Measurements from ENCODE around the gene FLYWCH2. TPM values are rescaled to one million over a fixed set of nuclear protein-coding genes. Genes with fewer than 3 reads are reported as not detected.

FLYWCH2 gene
- total and polyA plus RNA-seq, 2 of the 8 experiments (the other 6 are each of a cell fraction or from before 2014, with no cell fraction given), result 16.4 to 30.7 TPM

DNA sequence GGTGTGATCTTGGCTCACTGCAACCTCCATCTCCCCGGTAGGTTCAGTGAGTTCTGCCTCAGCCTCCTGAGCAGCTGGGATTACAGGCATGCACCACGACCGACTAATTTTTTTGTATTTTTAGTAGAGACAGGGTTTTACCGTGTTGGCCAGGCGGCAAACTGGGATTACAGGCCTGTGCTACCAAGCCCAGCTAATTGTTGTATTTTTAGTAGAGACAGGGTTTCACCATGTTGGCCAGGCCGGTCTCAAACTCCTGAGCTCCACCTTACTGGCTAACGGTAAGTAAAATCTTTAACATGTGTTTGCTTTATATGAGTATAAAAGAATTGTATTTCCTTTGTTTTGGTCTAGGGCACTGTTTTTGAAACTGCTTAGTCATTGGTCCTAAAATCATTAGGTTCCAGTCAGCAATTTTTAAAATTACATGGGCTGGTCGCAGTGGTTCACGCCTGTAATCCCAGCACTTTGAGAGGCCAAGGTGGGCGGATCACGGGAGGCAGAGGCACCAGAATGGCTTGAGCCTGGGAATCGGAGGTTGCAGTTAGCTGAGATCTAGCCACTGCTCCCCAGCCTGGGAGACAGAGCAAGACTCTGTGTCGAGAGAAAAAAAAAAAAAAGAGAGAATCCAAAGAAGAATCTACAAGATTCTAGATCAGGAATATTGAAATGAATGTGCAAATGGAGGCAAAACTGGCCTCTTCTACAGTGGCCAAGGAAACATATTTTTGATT lies 32.3 kb downstream of the FLYWCH2 start (continued):
- TF ChIP-seq, protein P1, sequence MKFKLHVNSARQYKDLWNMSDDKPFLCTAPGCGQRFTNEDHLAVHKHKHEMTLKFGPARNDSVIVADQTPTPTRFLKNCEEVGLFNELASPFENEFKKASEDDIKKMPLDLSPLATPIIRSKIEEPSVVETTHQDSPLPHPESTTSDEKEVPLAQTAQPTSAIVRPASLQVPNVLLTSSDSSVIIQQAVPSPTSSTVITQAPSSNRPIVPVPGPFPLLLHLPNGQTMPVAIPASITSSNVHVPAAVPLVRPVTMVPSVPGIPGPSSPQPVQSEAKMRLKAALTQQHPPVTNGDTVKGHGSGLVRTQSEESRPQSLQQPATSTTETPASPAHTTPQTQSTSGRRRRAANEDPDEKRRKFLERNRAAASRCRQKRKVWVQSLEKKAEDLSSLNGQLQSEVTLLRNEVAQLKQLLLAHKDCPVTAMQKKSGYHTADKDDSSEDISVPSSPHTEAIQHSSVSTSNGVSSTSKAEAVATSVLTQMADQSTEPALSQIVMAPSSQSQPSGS (IDR thresholded peaks at IDR 0.05; ENCODE audit: low read length), result no peak
- no peak for TF ChIP-seq BCL11A (IDR thresholded peaks at IDR 0.05; ENCODE audit: low read depth in 2 of 2, low read length in 2 of 2)
- no peak for TF ChIP-seq SUZ12 (IDR thresholded peaks at IDR 0.05; ENCODE audit: low read length)
- no peak for TF ChIP-seq JUND (IDR thresholded peaks at IDR 0.05; ENCODE audit: low read length)
- TF ChIP-seq, protein P2, sequence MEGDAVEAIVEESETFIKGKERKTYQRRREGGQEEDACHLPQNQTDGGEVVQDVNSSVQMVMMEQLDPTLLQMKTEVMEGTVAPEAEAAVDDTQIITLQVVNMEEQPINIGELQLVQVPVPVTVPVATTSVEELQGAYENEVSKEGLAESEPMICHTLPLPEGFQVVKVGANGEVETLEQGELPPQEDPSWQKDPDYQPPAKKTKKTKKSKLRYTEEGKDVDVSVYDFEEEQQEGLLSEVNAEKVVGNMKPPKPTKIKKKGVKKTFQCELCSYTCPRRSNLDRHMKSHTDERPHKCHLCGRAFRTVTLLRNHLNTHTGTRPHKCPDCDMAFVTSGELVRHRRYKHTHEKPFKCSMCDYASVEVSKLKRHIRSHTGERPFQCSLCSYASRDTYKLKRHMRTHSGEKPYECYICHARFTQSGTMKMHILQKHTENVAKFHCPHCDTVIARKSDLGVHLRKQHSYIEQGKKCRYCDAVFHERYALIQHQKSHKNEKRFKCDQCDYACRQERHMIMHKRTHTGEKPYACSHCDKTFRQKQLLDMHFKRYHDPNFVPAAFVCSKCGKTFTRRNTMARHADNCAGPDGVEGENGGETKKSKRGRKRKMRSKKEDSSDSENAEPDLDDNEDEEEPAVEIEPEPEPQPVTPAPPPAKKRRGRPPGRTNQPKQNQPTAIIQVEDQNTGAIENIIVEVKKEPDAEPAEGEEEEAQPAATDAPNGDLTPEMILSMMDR (IDR thresholded peaks at IDR 0.05; ENCODE audit: control extremely low read depth in 1 of 3, insufficient read depth in 1 of 3, low read depth in 1 of 3, low read length in 3 of 3), result no peak
